SK-N-MC (cell line): ENCODE data around the gene PALM.

Experiments
- EZH2 ChIP-seq: fragments of 200-600 bp; sonication (generic); IDR thresholded peaks from one replicate; pipeline ENCODE4 v1.6.1; 2017; ENCODE audit warnings: antibody characterized with exemption
- FOXP2 ChIP-seq: optimal IDR thresholded peaks from 2 replicates; pipeline ENCODE3; 2011; ENCODE audit warnings: mild to moderate bottlenecking, moderate library complexity; ENCODE audit not compliant: insufficient read depth; ENCODE audit errors: extremely low read length, control extremely low read depth
- POLR2AphosphoS5 ChIP-seq: IDR thresholded peaks from 2 replicates; pipeline ENCODE4 v1.6.1; 2012; ENCODE audit warnings: mild to moderate bottlenecking, low read depth, low read length, borderline replicate concordance

GRCh38 chr19:676339-677105 lies 32.2 kb upstream of the PALM start, which contains the start of gene FSTL3:
- TF ChIP-seq EZH2 = no peak
- TF ChIP-seq POLR2AphosphoS5 = peak; percentile 6; the same call in 1 of the 2 replicates
- no peak for TF ChIP-seq FOXP2
